GM18498 (cell line): ENCODE data around the gene GYS2.

ENCODE experiments used
- ATAC-seq: cut with Tn5 transposase; IDR thresholded peaks from one replicate; pipeline ENCODE4 v1.9.1; 2021; ENCODE audit warnings: mild to moderate bottlenecking, moderate library complexity; ENCODE audit not compliant: unreplicated experiment

Gene GYS2

GRCh38 chr12:21509768-21510167 is 94.9 kb downstream of the GYS2 start:
- peak; percentile 99 for ATAC-seq

- no peak for ATAC-seq
These were observed 96.8 kb downstream of the GYS2 start for GRCh38 chr12:21507849-21508248.

- no peak for ATAC-seq
These were observed 98.8 kb downstream of the GYS2 start for GRCh38 chr12:21505888-21506287.

GRCh38 chr12:21502872-21503271 is 101.8 kb downstream of the GYS2 start:
- ATAC-seq: no peak

- no peak for ATAC-seq
These were observed 102.5 kb downstream of the GYS2 start for GRCh38 chr12:21502164-21502496.

- peak; percentile 99 for ATAC-seq
These were observed 103.1 kb downstream of the GYS2 start, which contains the start of the genes GOLT1B and RECQL for GRCh38 chr12:21501258-21502163. Gene GOLT1B, plus strand, starts transcription at chr12:21501789. Its CDS starts 135 bp downstream, at chr12:21501924. Gene RECQL, minus strand, starts transcription at chr12:21501635. Its CDS starts 2,065 bp downstream, at chr12:21499570.

- ATAC-seq: no peak
These were observed 103.8 kb downstream of the GYS2 start for GRCh38 chr12:21500786-21501257.

- no peak for ATAC-seq
These were observed 104.9 kb downstream of the GYS2 start for GRCh38 chr12:21499765-21500164.
